Neuron (in vitro differentiated cells): Measurements from ENCODE around the gene ZBTB25.

Source experiments
- H2AFZ ChIP-seq: one replicate; pipeline ENCODE4 v1.6.1; 2013; ENCODE audit warnings: low read depth, mild to moderate bottlenecking, inconsistent platforms, low read length, moderate library complexity
- H3K27me3 ChIP-seq: one replicate; pipeline ENCODE4 v1.6.1; 2013; ENCODE audit warnings: low read length; ENCODE audit not compliant: insufficient read depth
- H3K36me3 ChIP-seq: one replicate; pipeline ENCODE4 v1.6.1; 2013; ENCODE audit warnings: low read length; ENCODE audit not compliant: insufficient read depth
- H3K4me1 ChIP-seq: one replicate; pipeline ENCODE4 v1.6.1; 2013; ENCODE audit warnings: low read length; ENCODE audit not compliant: insufficient read depth
- H3K4me3 ChIP-seq: 2 replicates; pipeline ENCODE4 v1.5.1; 2013; ENCODE audit warnings: mild to moderate bottlenecking, low read length, moderate library complexity
- H3K9me3 ChIP-seq: one replicate; pipeline ENCODE4 v1.6.1; 2013; ENCODE audit warnings: low read length

Gene ZBTB25, protein sequence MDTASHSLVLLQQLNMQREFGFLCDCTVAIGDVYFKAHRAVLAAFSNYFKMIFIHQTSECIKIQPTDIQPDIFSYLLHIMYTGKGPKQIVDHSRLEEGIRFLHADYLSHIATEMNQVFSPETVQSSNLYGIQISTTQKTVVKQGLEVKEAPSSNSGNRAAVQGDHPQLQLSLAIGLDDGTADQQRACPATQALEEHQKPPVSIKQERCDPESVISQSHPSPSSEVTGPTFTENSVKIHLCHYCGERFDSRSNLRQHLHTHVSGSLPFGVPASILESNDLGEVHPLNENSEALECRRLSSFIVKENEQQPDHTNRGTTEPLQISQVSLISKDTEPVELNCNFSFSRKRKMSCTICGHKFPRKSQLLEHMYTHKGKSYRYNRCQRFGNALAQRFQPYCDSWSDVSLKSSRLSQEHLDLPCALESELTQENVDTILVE

DNA sequence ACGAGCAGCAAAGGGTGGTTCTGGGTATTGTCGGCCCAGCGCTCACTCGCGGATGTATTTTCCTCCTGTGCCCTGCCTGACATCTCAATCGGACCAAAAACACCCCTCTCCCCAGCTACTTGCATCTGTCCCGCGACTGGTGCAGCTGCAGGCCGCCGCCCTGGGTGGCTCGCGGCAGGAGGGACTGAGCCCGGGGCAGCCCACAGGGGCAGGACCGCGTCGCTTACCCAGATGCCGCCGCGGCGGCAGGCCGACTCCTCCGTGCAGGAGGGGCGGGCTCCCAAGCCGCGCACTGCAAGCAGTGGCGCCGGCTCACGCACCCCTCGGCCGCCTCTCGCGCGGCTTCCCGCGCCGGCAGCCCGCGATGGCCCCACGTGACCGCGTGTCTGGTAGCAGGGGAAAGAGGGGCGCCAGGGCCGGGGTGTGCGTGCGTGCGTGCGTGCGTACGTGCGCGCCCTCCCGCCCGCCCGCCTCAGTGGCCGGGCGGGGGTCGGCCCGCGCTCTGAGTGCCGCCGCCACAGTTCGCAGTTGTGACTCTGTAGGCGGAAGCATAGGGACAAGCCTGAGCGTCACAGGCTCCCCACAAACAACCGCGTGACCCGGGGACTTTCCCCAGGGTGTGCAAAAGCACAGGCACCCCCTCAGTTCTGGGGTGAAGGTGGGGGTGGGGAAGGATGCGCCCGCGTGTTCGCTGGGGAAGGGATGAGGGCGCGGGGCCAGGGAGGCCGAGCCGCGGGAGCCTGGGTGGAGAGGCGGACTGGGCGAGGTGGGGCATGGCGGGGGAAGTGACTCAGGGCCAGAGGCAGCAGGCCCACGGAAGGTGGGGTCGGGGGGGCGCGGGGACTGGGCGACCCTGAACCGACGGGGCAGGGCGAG lies at the start of gene ZBTB25:
Gene ZBTB25 (minus strand): TSS at position 405 of the 876 bp plus-strand sequence. CDS start 13,305 bp downstream, outside the sequence.
- peaks cover 35% of the 10 kb centered on the region for H3K4me1 ChIP-seq
- no peaks in the 10 kb centered on the region for H3K27me3 ChIP-seq

DNA sequence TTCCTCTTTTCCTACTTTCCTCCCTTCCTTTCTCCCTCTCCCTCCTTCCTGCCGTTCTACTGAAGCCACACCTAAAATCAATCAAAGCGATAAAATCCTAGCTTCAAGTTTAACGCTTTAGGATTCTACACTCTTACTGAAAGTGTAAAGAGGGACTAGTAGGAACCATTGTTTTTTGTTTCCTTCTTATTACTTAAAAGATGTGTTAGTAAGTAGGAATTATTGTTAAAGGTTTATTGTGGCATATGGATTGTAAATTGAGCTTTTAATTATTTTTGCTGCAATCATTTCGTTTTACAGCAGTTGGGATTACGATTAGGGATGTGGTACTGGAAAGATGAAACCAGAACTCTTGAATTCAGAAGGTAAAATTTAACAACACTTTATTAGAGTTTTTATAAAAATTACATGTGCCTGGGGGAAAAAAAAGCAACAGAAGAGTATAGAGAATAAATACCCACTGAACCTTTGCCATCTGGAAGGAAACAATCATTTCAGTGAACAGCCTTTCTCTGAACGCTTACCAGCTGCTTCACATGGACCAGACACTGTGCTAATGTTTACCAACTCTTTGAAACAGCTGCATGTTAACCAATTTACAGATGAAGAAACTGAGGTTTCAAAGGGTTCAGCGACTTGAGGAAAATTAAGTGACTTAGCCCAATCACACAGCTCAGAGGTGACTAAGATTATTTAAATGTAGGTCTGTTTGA lies 47.1 kb upstream of the ZBTB25 start:
- Histone ChIP-seq H3K27me3 (peaks cover 16% of the 10 kb centered on the region), H3K4me1 (no peaks in the 10 kb centered on the region), H3K36me3 (no peaks in the 10 kb centered on the region), H3K4me3 (no peak overlapping the region), H2AFZ (no peak overlapping the region), H3K9me3 (no peaks in the 10 kb centered on the region)

More for the DNA sequence above, at the start of gene ZBTB25:
- H3K4me3 ChIP-seq: peak within 1 kb of the TSS; percentile 66
- peak within 1 kb of the TSS; percentile 72 for H2AFZ ChIP-seq
- no peaks in the 10 kb centered on the region for H3K9me3 ChIP-seq
- no peaks in the 10 kb centered on the region for H3K36me3 ChIP-seq

DNA sequence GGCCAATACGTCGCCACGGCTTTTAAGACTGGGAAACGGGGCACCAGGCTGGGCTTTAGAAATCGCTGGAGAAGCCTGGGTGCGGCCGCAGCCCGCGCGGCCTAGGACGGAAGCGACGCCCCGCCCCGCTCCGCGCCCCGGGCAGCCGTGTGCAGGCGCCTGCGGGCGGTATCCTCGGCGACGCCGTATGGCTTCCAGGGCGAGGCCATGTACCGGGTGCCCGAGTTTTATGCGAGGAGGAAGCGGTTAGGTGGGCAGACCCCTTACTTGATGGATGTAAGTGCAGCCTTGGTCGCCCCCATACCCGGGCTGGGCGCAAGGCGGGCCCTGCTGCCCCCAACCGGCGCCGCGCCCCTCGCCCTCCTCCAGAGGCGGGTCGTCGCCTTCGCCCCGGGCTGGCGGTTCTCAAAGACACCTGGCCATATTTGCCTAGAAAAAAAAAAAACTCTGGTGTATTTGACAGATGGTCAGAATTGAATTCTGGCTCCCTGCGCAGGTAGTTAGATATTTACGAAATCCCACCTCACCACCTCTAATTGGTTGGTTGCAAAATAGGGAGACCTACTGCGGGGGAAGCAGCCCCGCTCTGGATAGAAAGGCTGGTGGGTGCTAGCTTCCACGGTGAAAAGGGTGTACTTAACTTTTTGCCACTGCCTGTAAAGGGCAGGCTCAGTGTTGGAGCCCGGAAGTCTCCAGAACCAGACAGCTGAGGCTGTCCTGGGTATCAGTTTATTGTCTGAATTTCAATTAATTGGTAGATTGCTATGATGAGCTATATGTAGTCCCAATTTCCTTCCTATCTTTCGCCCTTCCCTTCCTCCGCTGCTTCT lies 46.4 kb upstream of the ZBTB25 start, which contains the start of gene PPP1R36:
Gene PPP1R36 (plus strand): TSS at position 171 of the 830 bp plus-strand sequence. CDS start 37 bp downstream, at position 208.
- Histone ChIP-seq H3K9me3 (no peaks in the 10 kb centered on the region), H2AFZ (no peak within 1 kb of the TSS), H3K36me3 (no peaks in the 10 kb centered on the region), H3K27me3 (peaks cover 16% of the 10 kb centered on the region), H3K4me1 (no peaks in the 10 kb centered on the region), H3K4me3 (peak within 1 kb of the TSS; percentile 39)

DNA sequence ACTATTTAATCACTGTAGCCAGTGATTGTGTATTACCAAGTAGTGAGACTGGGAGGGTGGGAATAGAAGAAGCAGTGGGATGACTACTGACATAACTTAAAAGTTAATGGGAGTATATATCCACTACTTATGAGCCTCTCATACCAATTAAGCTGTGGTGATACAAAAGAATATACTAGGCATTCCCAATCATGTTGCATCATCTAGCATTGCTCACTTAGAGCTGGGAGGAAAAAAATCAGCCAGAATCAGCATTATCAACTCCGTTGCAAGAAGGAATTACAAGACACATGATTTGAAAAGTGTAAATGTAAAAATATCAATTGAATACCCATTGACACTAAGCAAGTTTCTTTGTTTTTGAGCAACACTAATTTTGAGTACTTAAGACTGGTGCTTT lies 45.4 kb upstream of the ZBTB25 start:
- Histone ChIP-seq H3K9me3 (no peaks in the 10 kb centered on the region), H3K27me3 (peaks cover 16% of the 10 kb centered on the region), H3K4me1 (no peaks in the 10 kb centered on the region), H3K36me3 (no peaks in the 10 kb centered on the region), H3K4me3 (no peak overlapping the region), H2AFZ (no peak overlapping the region)

DNA sequence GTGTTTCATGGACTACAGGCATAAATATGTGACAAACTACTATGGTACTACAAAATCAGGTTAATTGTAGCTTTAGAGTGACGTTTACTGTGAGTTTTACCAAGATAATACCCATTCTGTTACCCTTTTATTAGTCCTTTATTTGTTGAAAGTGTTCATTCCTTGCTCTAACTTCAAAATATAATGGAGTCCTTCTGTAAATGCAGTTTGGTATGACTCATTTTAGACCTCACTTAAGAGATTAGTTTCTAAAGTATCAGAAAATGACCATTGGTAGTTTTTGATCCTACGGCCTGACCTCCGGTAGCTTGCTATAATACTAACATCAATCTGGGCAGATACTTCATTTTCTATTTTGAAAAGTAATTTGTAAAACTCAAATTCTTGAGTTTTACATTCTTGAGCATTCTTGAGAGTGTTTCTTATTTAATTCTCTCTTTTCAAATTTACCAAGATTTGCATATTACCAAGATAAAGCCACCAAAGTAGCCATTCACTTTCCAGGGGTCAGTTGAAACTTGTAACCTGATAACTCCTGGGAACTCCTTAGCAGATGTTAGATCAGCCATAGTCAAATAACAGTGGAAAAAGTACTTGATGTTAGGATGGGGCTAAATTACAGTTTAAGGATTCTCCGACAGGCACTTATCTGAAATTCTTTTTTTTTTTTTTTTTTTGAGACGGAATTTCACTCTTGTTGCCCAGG lies 41.1 kb upstream of the ZBTB25 start:
- H3K36me3 ChIP-seq: no peaks in the 10 kb centered on the region
- H3K9me3 ChIP-seq: peaks cover 22% of the 10 kb centered on the region
- no peak overlapping the region for H3K4me3 ChIP-seq
- H3K27me3 ChIP-seq: peaks cover 4% of the 10 kb centered on the region
- H2AFZ ChIP-seq: no peak overlapping the region
- no peaks in the 10 kb centered on the region for H3K4me1 ChIP-seq

DNA sequence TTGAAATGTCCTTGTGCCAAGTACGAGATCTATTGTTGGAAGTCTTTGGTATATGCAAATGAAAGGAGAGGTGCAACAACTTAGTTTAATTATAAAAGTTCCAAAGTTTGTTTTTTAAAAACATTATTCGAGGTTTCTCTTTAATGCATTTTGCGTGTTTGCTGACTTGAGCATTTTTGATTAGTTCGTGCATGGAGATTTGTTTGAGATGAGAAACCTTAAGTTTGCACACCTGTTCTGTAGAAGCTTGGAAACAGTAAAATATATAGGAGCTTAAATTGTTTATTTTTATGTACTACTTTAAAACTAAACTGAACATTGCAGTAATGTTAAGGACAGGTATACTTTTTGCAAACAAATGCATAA lies 39.2 kb upstream of the ZBTB25 start:
- Histone ChIP-seq H3K4me3 (no peak overlapping the region), H3K9me3 (peaks cover 27% of the 10 kb centered on the region), H2AFZ (no peak overlapping the region), H3K36me3 (no peaks in the 10 kb centered on the region), H3K4me1 (no peaks in the 10 kb centered on the region), H3K27me3 (no peaks in the 10 kb centered on the region)

DNA sequence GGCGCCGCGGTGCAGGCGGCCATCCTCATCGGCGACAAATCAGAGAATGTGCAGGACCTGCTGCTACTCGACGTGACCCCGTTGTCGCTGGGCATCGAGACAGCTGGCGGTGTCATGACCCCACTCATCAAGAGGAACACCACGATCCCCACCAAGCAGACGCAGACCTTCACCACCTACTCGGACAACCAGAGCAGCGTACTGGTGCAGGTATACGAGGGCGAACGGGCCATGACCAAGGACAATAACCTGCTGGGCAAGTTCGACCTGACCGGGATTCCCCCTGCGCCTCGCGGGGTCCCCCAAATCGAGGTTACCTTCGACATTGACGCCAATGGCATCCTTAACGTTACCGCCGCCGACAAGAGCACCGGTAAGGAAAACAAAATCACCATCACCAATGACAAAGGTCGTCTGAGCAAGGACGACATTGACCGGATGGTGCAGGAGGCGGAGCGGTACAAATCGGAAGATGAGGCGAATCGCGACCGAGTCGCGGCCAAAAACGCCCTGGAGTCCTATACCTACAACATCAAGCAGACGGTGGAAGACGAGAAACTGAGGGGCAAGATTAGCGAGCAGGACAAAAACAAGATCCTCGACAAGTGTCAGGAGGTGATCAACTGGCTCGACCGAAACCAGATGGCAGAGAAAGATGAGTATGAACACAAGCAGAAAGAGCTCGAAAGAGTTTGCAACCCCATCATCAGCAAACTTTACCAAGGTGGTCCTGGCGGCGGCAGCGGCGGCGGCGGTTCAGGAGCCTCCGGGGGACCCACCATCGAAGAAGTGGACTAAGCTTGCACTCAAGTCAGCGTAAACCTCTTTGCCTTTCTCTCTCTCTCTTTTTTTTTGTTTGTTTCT lies 38.6 kb upstream of the ZBTB25 start:
- H3K27me3 ChIP-seq: no peaks in the 10 kb centered on the region
- no peaks in the 10 kb centered on the region for H3K36me3 ChIP-seq
- peaks cover 27% of the 10 kb centered on the region for H3K9me3 ChIP-seq
- H3K4me1 ChIP-seq: no peaks in the 10 kb centered on the region
- no peak overlapping the region for H2AFZ ChIP-seq
- no peak overlapping the region for H3K4me3 ChIP-seq

DNA sequence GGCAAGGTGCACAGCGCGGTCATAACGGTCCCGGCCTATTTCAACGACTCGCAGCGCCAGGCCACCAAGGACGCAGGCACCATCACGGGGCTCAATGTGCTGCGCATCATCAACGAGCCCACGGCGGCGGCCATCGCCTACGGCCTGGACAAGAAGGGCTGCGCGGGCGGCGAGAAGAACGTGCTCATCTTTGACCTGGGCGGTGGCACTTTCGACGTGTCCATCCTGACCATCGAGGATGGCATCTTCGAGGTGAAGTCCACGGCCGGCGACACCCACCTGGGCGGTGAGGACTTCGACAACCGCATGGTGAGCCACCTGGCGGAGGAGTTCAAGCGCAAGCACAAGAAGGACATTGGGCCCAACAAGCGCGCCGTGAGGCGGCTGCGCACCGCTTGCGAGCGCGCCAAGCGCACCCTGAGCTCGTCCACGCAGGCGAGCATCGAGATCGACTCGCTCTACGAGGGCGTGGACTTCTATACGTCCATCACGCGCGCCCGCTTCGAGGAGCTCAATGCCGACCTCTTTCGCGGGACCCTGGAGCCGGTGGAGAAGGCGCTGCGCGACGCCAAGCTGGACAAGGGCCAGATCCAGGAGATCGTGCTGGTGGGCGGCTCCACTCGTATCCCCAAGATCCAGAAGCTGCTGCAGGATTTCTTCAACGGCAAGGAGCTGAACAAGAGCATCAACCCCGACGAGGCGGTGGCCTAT lies 37.8 kb upstream of the ZBTB25 start:
- Histone ChIP-seq H3K9me3 (peaks cover 27% of the 10 kb centered on the region), H2AFZ (no peak overlapping the region), H3K36me3 (no peaks in the 10 kb centered on the region), H3K27me3 (no peaks in the 10 kb centered on the region), H3K4me3 (no peak overlapping the region), H3K4me1 (peaks cover 3% of the 10 kb centered on the region)

DNA sequence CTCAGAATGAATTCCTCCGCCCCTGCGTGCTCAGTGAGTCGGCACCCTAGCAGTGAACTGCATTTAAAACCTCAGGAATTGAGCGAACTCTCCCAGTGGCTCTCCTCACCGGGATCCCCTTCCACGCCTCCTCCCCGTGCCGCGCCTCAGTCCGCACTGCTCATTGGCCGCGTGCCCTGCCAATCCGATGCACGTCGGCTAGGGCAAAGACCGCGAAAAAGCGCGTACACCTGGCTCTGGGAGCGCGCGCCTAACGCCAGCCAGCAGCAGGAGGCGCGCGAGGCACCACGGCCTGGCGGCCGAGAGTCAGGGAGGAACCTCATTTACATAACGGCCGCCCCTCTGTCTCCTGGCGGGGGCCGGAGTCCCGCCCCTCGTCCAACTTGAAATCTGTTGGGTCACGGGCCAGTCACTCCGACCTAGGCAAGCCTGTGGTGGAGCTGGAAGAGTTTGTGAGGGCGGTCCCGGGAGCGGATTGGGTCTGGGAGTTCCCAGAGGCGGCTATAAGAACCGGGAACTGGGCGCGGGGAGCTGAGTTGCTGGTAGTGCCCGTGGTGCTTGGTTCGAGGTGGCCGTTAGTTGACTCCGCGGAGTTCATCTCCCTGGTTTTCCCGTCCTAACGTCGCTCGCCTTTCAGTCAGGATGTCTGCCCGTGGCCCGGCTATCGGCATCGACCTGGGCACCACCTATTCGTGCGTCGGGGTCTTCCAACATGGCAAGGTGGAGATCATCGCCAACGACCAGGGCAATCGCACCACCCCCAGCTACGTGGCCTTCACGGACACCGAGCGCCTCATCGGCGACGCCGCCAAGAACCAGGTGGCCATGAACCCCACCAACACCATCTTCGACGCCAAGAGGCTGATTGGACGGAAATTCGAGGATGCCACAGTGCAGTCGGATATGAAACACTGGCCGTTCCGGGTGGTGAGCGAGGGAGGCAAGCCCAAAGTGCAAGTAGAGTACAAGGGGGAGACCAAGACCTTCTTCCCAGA lies 36.9 kb upstream of the ZBTB25 start, which contains the start of gene HSPA2:
Gene HSPA2 (plus strand): TSS at position 534 of the 995 bp plus-strand sequence. CDS start 109 bp downstream, at position 643.
- Histone ChIP-seq H3K4me3 (no peak within 1 kb of the TSS), H3K9me3 (peaks cover 27% of the 10 kb centered on the region), H3K4me1 (peaks cover 3% of the 10 kb centered on the region), H3K36me3 (no peaks in the 10 kb centered on the region), H3K27me3 (no peaks in the 10 kb centered on the region), H2AFZ (no peak within 1 kb of the TSS)
